CD4-positive, alpha-beta memory T cell (primary cell): ENCODE measurements around the gene ARHGAP6. TPM values are rescaled to one million over a fixed set of nuclear protein-coding genes. Genes with fewer than 3 reads are reported as not detected.

Source experiments
- CTCF ChIA-PET: fragments of 350-600 bp; sonication (Branson Sonifier 250); formaldehyde crosslinking; loops from one replicate; lab custom pipeline; 2021; ENCODE audit warnings: inconsistent platforms; ENCODE audit not compliant: partially characterized antibody; lab: Charles Lee
- POLR2A ChIA-PET: fragments of 350-600 bp; sonication (Branson Sonifier 250); formaldehyde crosslinking; loops from one replicate; lab custom pipeline; 2021; ENCODE audit not compliant: partially characterized antibody; lab: Charles Lee
- DNase-seq, 5 donors: peaks; one replicate each; pipeline versions ENCODE4 v3.0.0 to v3.0.0-alpha.2; 2020 to 2022; ENCODE audit warnings: mixed read lengths in 1 of 5
- H3K27ac ChIP-seq: one replicate; pipeline ENCODE4 v1.7.0; 2013; ENCODE audit warnings: low read depth, low read length
- H3K27me3 ChIP-seq: 2 replicates; pipeline ENCODE4 v1.7.0; 2013; ENCODE audit warnings: mild to moderate bottlenecking, low read length, moderate library complexity; ENCODE audit not compliant: insufficient read depth
- H3K36me3 ChIP-seq: 2 replicates; pipeline ENCODE4 v1.7.0; 2013; ENCODE audit warnings: mild to moderate bottlenecking, low read length, moderate library complexity; ENCODE audit not compliant: insufficient read depth
- H3K4me1 ChIP-seq: 2 replicates; pipeline ENCODE4 v1.7.0; 2013; ENCODE audit warnings: mild to moderate bottlenecking, low read length, moderate library complexity; ENCODE audit not compliant: insufficient read depth
- H3K4me3 ChIP-seq, 2 donors: one replicate each; pipeline ENCODE4 v1.7.0; 2013; ENCODE audit warnings: low read length in 2 of 2, mild to moderate bottlenecking in 1 of 2
- H3K9me3 ChIP-seq, 2 donors: one replicate each; pipeline ENCODE4 v1.7.0; 2013; ENCODE audit warnings: low read length in 2 of 2, control low read depth in 1 of 2; ENCODE audit not compliant: control insufficient read depth in 1 of 2
- H3K27ac Mint-ChIP-seq, 7 donors: one replicate each; pipeline ENCODE4 v1.8.0; 2020 to 2021; ENCODE audit warnings: mixed read lengths in 7 of 7, mild to moderate bottlenecking in 6 of 7, inconsistent platforms in 3 of 7, moderate library complexity in 3 of 7
- H3K27me3 Mint-ChIP-seq, 2 donors: one replicate each; pipeline ENCODE4 v1.8.0; 2020 to 2021; ENCODE audit warnings: mixed read lengths in 2 of 2
- H3K36me3 Mint-ChIP-seq, 2 donors: one replicate each; pipeline ENCODE4 v1.8.0; 2020 to 2021; ENCODE audit warnings: mixed read lengths in 2 of 2, inconsistent platforms in 1 of 2, mild to moderate bottlenecking in 1 of 2
- H3K4me1 Mint-ChIP-seq, 4 donors: one replicate each; pipeline ENCODE4 v1.8.0; 2020 to 2021; ENCODE audit warnings: mixed read lengths in 4 of 4, mild to moderate bottlenecking in 1 of 4
- H3K4me3 Mint-ChIP-seq, 8 donors: one replicate each; pipeline ENCODE4 v1.8.0; 2020 to 2021; ENCODE audit warnings: mixed read lengths in 8 of 8, mild to moderate bottlenecking in 7 of 8, moderate library complexity in 6 of 8, inconsistent platforms in 3 of 8
- H3K9me3 Mint-ChIP-seq, 8 donors: one replicate each; pipeline ENCODE4 v1.8.0; 2020 to 2021; ENCODE audit warnings: mixed read lengths in 8 of 8, mild to moderate bottlenecking in 5 of 8, inconsistent platforms in 3 of 8, moderate library complexity in 1 of 8
- intact Hi-C: fragments of 100-400 bp; cut with micrococcal nuclease; formaldehyde crosslinking; loops from one replicate; pipeline ENCODE4 v1.15.1; 2023
- polyA plus RNA-seq, 2 donors: library from polyadenylated mRNA; unstranded; fragments of 300-500 nt; fragmentation: Illumina TruSeq; gene quantifications; one replicate each; pipeline ENCODE4 v1.2.3, GENCODE V29; 2021
- total RNA-seq, 2 experiments: library from RNA; stranded (reverse); gene quantifications; one replicate each; pipeline ENCODE4 v1.2.3, GENCODE V29; 2021

ARHGAP6 gene
- total and polyA plus RNA-seq, 4 experiments from 2014 or later: not detected

DNA sequence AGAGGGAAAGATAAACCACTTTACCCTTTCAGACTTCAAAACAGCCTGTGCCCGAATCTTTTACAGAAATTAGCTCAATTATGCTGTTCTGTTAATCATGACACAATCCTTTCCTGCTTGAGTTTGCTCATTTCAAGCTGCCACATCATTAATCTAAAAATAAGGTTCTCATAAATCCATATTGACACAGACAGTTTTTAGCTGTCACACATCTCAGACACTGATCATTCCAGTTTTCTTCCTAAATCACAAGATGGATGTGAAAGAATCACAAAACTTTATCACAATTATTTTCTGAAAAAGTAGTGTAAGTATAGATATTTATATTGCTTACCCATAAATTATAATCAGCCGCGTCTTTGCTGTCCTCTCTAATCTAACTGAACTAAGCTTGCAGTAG lies 400.4 kb downstream of the ARHGAP6 start:
- Histone ChIP-seq H3K9me3 (no peaks in the 10 kb centered on the region), H3K27ac (no peak overlapping the region), H3K27me3 (no peaks in the 10 kb centered on the region), H3K4me1 (no peaks in the 10 kb centered on the region), H3K4me3 (no peak overlapping the region), H3K36me3 (no peaks in the 10 kb centered on the region)
- H3K36me3 Mint-ChIP-seq: no peaks in the 10 kb centered on the region
- no peaks in the 10 kb centered on the region for H3K4me1 Mint-ChIP-seq
- no peaks in the 10 kb centered on the region for H3K27me3 Mint-ChIP-seq
- DNase-seq: no peak
- H3K9me3 Mint-ChIP-seq: no peaks in the 10 kb centered on the region
- ChIA-PET CTCF (no interaction called here), POLR2A (no interaction called here)
- no peak overlapping the region for H3K27ac Mint-ChIP-seq
- H3K4me3 Mint-ChIP-seq: no peak overlapping the region
- intact Hi-C loops: no loop called here

DNA sequence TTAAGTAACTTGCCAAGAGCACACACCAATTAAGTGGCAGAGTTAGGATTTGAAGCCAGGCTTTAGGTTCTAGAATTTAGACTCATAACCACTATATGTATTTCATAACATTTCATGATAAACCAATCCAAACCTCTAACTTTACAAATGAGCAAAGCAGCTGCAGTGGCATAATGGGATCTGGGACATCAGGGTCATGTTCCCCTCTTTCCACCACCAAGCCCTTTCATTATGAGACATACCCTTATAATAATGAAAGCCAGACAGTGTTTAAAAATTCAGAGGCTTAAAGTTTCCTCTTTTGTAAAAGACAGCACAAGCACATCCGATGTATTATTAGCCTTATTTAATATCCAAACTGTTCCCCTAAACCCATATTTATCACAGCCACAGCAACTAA lies 400.8 kb downstream of the ARHGAP6 start:
- DNase-seq: no peak
- Mint-ChIP-seq H3K4me1 (no peaks in the 10 kb centered on the region), H3K27me3 (no peaks in the 10 kb centered on the region), H3K36me3 (no peaks in the 10 kb centered on the region), H3K27ac (no peak overlapping the region), H3K4me3 (no peak overlapping the region), H3K9me3 (no peaks in the 10 kb centered on the region)
- Histone ChIP-seq H3K27ac (no peak overlapping the region), H3K36me3 (no peaks in the 10 kb centered on the region), H3K4me3 (no peak overlapping the region), H3K27me3 (no peaks in the 10 kb centered on the region), H3K9me3 (no peaks in the 10 kb centered on the region), H3K4me1 (no peaks in the 10 kb centered on the region)
- POLR2A ChIA-PET: no interaction called here
- CTCF ChIA-PET: no interaction called here
- intact Hi-C loops: no loop called here

DNA sequence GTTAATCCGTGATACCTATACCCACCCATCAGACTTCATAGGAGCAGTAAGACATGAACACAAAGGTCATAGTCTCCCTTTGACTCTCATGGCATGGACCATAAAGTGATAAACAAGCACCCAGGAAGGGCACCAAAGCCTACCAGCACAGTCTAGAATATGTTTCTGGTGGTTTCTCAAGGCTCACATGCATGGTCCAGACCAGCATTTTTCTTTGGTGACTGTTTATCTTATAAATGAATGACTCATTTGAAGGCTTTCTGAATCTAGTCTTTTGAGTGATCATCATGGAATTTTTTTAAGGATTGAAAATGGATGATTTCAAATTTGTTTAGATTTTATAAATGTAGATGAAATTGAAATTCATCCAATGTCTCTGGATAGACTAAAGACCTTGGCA lies 404.5 kb downstream of the ARHGAP6 start:
- Histone ChIP-seq H3K27me3 (no peaks in the 10 kb centered on the region), H3K4me1 (no peaks in the 10 kb centered on the region), H3K27ac (no peak overlapping the region), H3K4me3 (no peak overlapping the region), H3K9me3 (no peaks in the 10 kb centered on the region), H3K36me3 (no peaks in the 10 kb centered on the region)
- ChIA-PET CTCF (no interaction called here), POLR2A (no interaction called here)
- H3K36me3 Mint-ChIP-seq: no peaks in the 10 kb centered on the region
- no peaks in the 10 kb centered on the region for H3K4me1 Mint-ChIP-seq
- no peaks in the 10 kb centered on the region for H3K27me3 Mint-ChIP-seq
- intact Hi-C loops: no loop called here
- H3K27ac Mint-ChIP-seq: no peak overlapping the region
- no peak overlapping the region for H3K4me3 Mint-ChIP-seq
- no peak for DNase-seq
- H3K9me3 Mint-ChIP-seq: no peaks in the 10 kb centered on the region

DNA sequence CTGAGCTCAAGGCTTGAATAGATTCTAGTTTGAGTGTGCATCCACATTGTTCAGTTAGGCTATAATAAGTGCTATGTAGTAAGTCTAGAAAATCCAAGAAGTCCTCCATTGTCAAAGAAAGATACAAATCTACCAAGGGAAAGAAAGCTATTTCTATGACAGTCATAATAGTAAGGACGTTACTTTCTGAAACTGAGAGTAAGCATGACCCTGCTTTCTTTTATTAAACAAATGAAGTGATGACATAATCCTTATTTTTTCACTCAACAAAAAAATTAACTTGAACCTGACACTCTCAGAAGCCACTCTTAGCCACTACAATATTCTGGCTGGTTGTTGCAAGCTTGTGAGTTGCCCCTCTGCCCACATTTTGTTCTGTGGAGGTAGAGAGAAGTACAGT lies 406.3 kb downstream of the ARHGAP6 start:
- H3K9me3 ChIP-seq: no peaks in the 10 kb centered on the region
- no peaks in the 10 kb centered on the region for H3K36me3 ChIP-seq
- no peaks in the 10 kb centered on the region for H3K27me3 Mint-ChIP-seq
- CTCF ChIA-PET: no interaction called here
- POLR2A ChIA-PET: no interaction called here
- H3K4me3 Mint-ChIP-seq: no peak overlapping the region
- no peaks in the 10 kb centered on the region for H3K27me3 ChIP-seq
- H3K4me1 Mint-ChIP-seq: no peaks in the 10 kb centered on the region
- H3K4me1 ChIP-seq: no peaks in the 10 kb centered on the region
- DNase-seq: no peak
- intact Hi-C loops: no loop called here
- no peaks in the 10 kb centered on the region for H3K9me3 Mint-ChIP-seq
- no peaks in the 10 kb centered on the region for H3K36me3 Mint-ChIP-seq
- H3K4me3 ChIP-seq: no peak overlapping the region
- no peak overlapping the region for H3K27ac ChIP-seq
- H3K27ac Mint-ChIP-seq: no peak overlapping the region

DNA sequence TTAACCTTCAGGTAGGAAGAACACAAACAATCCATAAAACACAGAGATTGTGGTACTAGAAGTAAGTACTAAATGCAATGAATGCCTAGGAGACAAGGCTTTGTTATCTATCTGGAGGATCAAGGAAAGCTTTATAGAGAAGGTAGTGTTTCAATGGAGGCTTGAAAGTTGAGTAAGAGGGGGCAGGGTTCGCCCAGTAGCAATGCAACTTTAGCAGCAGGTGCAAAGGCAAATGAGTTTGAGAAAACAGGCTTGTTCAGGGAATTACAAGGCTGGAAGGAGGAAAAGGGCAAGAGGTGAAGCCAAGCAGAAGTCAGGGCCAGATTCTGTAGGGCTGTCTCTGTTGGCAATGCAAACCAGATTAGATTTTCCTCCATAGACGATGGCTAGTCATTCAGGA lies 408.0 kb downstream of the ARHGAP6 start:
- H3K9me3 Mint-ChIP-seq: no peaks in the 10 kb centered on the region
- H3K9me3 ChIP-seq: no peaks in the 10 kb centered on the region
- H3K36me3 ChIP-seq: no peaks in the 10 kb centered on the region
- no peaks in the 10 kb centered on the region for H3K4me1 ChIP-seq
- no peaks in the 10 kb centered on the region for H3K27me3 ChIP-seq
- POLR2A ChIA-PET: no interaction called here
- no peaks in the 10 kb centered on the region for H3K27me3 Mint-ChIP-seq
- no peak overlapping the region for H3K4me3 ChIP-seq
- no peaks in the 10 kb centered on the region for H3K4me1 Mint-ChIP-seq
- no peak overlapping the region for H3K4me3 Mint-ChIP-seq
- H3K27ac ChIP-seq: no peak overlapping the region
- H3K36me3 Mint-ChIP-seq: no peaks in the 10 kb centered on the region
- H3K27ac Mint-ChIP-seq: no peak overlapping the region
- intact Hi-C loops: no loop called here
- CTCF ChIA-PET: no interaction called here
- DNase-seq: no peak

DNA sequence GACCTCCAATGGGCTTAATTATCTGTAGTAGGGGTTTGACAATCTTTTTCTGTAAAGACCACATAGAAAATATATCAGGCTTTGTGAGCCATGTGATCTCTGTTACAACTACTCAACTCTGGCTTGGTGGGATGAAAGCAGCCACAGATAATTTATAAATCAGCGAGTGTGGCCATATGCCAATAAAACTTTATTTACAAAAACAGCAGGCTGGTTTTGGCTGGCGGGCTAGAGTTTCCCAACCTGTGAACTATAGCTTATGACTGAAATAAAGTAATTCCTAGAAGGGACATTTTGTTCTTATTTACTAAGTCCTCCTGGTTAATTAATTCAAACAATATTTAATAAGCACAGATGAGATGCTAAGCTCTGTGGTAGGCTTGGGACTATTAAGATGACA lies 408.4 kb downstream of the ARHGAP6 start:
- ChIA-PET CTCF (no interaction called here), POLR2A (no interaction called here)
- H3K27me3 ChIP-seq: no peaks in the 10 kb centered on the region
- Mint-ChIP-seq H3K4me1 (no peaks in the 10 kb centered on the region), H3K27ac (no peak overlapping the region), H3K9me3 (no peaks in the 10 kb centered on the region), H3K4me3 (no peak overlapping the region), H3K36me3 (no peaks in the 10 kb centered on the region), H3K27me3 (no peaks in the 10 kb centered on the region)
- intact Hi-C loops: no loop called here
- H3K4me3 ChIP-seq: no peak overlapping the region
- no peak for DNase-seq
- no peaks in the 10 kb centered on the region for H3K9me3 ChIP-seq
- H3K36me3 ChIP-seq: no peaks in the 10 kb centered on the region
- no peak overlapping the region for H3K27ac ChIP-seq
- H3K4me1 ChIP-seq: no peaks in the 10 kb centered on the region

DNA sequence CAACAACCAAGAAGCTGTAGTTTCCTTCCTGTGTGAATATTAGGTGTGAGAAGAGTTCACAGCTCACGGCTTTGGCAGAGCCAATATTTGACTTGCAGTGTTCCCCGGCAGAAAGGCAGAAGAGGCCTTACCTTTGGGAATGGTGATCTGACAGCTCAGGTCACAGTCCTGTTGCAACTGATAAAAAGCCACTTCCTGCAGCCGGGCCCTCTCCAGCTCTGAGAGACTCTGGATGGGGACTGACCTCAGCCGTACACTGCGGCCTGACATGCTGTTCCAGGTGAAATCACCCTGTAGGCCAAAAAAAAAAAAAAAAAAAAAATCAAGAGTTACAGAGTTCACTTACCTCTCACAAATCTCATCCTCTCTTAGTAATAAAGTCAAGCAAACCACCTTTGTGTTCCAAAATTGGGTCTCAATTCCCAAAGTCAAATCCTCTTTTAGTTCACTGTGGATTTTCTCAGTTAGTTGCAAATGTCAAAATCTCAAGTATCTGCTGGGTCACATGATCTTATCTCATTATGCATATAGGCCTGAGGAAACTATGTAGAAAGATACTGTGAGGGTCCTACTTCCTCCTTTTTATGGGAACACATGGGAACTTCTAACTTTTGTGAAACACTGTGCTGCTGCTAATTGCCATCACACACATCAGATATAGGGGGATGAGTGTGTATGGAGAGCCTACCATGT lies 411.2 kb downstream of the ARHGAP6 start:
- no peak overlapping the region for H3K27ac ChIP-seq
- H3K4me3 ChIP-seq: no peak overlapping the region
- Mint-ChIP-seq H3K36me3 (no peaks in the 10 kb centered on the region), H3K27ac (no peak overlapping the region), H3K4me1 (no peaks in the 10 kb centered on the region), H3K9me3 (no peaks in the 10 kb centered on the region), H3K4me3 (no peak overlapping the region), H3K27me3 (no peaks in the 10 kb centered on the region)
- ChIA-PET POLR2A (no interaction called here), CTCF (no interaction called here)
- H3K4me1 ChIP-seq: no peaks in the 10 kb centered on the region
- H3K36me3 ChIP-seq: no peaks in the 10 kb centered on the region
- intact Hi-C loops: no loop called here
- no peaks in the 10 kb centered on the region for H3K27me3 ChIP-seq
- DNase-seq: no peak
- no peaks in the 10 kb centered on the region for H3K9me3 ChIP-seq

DNA sequence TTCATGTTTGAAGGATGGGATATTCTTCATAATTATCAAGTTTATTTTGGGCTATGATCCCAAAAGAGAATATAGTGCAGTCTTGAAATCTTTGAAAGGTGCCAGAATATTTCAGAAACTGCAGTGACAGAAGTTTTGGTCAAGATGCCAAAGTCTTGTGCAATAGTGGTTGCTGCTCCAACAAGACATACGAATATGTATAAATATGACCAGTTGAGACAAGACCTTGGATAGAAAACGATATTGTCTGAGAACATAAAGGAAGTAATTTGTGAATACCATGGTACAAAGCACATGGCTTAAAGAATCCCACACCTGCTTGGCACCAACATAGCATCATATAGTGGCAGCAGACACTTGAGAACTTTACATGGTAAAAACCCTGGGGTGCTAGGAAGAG lies 421.1 kb downstream of the ARHGAP6 start:
- Mint-ChIP-seq H3K4me3 (no peak overlapping the region), H3K36me3 (no peaks in the 10 kb centered on the region), H3K27me3 (peaks cover 0 to 2% of the 10 kb centered on the region in 2 donors), H3K4me1 (no peaks in the 10 kb centered on the region), H3K27ac (no peak overlapping the region), H3K9me3 (peaks cover 0 to 2% (median 0%) of the 10 kb centered on the region in 8 donors)
- Histone ChIP-seq H3K4me3 (no peak overlapping the region), H3K27ac (no peak overlapping the region), H3K9me3 (no peaks in the 10 kb centered on the region), H3K27me3 (no peaks in the 10 kb centered on the region), H3K4me1 (no peaks in the 10 kb centered on the region), H3K36me3 (no peaks in the 10 kb centered on the region)
- ChIA-PET CTCF (no interaction called here), POLR2A (no interaction called here)
- intact Hi-C loops: no loop called here
- no peak for DNase-seq
